GM23338 (cell line): Measurements from ENCODE around the gene SLC17A8.

ENCODE experiments used
- EZH2phosphoT487 ChIP-seq: fragments of 200-600 bp; sonication (generic); IDR thresholded peaks from one replicate; pipeline ENCODE4 v1.8.1; 2018; ENCODE audit warnings: antibody characterized with exemption; ENCODE audit not compliant: unreplicated experiment
- POLR2AphosphoS5 ChIP-seq: IDR thresholded peaks from 2 replicates; pipeline ENCODE4 v1.6.1; 2016; ENCODE audit warnings: antibody characterized with exemption, low read depth
- TF ChIP-seq, protein P1 (sequence below), 2 experiments: fragments of 200-600 bp in 1 of 2; sonication (generic) in 1 of 2; conservative IDR thresholded peaks; 2 replicates each; pipeline versions ENCODE4 v1.5.1 to v1.6.1; 2016 to 2017; ENCODE audit warnings: antibody characterized with exemption in 2 of 2, low read depth in 2 of 2, mild to moderate bottlenecking in 2 of 2, moderate library complexity in 1 of 2
- TF ChIP-seq, protein P2 (sequence below): IDR thresholded peaks from one replicate; pipeline ENCODE4 v1.6.1; 2018; ENCODE audit warnings: antibody characterized with exemption; ENCODE audit not compliant: unreplicated experiment

GRCh38 chr12:100346660-100347059 is 10.2 kb upstream of the SLC17A8 start:
- TF ChIP-seq, protein P1, sequence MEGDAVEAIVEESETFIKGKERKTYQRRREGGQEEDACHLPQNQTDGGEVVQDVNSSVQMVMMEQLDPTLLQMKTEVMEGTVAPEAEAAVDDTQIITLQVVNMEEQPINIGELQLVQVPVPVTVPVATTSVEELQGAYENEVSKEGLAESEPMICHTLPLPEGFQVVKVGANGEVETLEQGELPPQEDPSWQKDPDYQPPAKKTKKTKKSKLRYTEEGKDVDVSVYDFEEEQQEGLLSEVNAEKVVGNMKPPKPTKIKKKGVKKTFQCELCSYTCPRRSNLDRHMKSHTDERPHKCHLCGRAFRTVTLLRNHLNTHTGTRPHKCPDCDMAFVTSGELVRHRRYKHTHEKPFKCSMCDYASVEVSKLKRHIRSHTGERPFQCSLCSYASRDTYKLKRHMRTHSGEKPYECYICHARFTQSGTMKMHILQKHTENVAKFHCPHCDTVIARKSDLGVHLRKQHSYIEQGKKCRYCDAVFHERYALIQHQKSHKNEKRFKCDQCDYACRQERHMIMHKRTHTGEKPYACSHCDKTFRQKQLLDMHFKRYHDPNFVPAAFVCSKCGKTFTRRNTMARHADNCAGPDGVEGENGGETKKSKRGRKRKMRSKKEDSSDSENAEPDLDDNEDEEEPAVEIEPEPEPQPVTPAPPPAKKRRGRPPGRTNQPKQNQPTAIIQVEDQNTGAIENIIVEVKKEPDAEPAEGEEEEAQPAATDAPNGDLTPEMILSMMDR (conservative IDR thresholded peaks at IDR 0.05; ENCODE audit: low read depth in 2 of 2): no peak
- TF ChIP-seq, protein P2, sequence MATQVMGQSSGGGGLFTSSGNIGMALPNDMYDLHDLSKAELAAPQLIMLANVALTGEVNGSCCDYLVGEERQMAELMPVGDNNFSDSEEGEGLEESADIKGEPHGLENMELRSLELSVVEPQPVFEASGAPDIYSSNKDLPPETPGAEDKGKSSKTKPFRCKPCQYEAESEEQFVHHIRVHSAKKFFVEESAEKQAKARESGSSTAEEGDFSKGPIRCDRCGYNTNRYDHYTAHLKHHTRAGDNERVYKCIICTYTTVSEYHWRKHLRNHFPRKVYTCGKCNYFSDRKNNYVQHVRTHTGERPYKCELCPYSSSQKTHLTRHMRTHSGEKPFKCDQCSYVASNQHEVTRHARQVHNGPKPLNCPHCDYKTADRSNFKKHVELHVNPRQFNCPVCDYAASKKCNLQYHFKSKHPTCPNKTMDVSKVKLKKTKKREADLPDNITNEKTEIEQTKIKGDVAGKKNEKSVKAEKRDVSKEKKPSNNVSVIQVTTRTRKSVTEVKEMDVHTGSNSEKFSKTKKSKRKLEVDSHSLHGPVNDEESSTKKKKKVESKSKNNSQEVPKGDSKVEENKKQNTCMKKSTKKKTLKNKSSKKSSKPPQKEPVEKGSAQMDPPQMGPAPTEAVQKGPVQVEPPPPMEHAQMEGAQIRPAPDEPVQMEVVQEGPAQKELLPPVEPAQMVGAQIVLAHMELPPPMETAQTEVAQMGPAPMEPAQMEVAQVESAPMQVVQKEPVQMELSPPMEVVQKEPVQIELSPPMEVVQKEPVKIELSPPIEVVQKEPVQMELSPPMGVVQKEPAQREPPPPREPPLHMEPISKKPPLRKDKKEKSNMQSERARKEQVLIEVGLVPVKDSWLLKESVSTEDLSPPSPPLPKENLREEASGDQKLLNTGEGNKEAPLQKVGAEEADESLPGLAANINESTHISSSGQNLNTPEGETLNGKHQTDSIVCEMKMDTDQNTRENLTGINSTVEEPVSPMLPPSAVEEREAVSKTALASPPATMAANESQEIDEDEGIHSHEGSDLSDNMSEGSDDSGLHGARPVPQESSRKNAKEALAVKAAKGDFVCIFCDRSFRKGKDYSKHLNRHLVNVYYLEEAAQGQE: no peak
- TF ChIP-seq POLR2AphosphoS5: no peak
- TF ChIP-seq EZH2phosphoT487: no peak
